Epidermal melanocyte (primary cell): ENCODE data around the gene NTRK3.
"Not testable (repeated sequence)": the region's sequence is repeated elsewhere in the genome, so short reads cannot be mapped to it uniquely, and the experiment has no call there.

ENCODE experiments used
- DNase-seq: peaks from one replicate; pipeline ENCODE4 v3.0.0; 2011; ENCODE audit warnings: low spot score; ENCODE audit not compliant: insufficient read length

The NTRK3 gene

DNA sequence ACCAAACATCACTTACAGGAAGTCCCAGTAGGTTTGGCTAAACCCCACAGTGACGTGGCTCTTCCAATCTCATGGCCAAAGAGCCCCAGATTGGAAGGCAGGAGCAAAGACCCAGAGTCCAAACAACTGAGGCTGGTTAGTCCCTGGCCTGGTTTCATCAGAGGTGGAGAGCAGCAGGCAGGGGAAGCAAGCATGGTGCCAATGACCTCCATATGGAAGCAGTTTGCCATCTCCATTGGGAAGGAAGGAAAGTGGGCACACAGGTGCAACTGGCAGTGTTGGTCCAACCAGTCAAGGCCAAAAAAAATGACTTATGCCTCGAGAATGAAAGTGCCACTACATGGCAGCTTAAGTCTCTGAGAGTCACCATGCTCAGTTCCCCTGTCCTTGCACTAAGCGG lies 175.9 kb downstream of the NTRK3 start:
- no peak for DNase-seq

GRCh38 chr15:88077296-88078020 lies 179.1 kb downstream of the NTRK3 start:
- no peak for DNase-seq

GRCh38 chr15:88076328-88076727 lies 180.2 kb downstream of the NTRK3 start:
- DNase-seq: no peak

- DNase-seq: no peak
Observed at GRCh38 chr15:88075102-88075501, 181.4 kb downstream of the NTRK3 start.

- DNase-seq: no peak
Observed at GRCh38 chr15:88074386-88074785, 182.2 kb downstream of the NTRK3 start.

DNA sequence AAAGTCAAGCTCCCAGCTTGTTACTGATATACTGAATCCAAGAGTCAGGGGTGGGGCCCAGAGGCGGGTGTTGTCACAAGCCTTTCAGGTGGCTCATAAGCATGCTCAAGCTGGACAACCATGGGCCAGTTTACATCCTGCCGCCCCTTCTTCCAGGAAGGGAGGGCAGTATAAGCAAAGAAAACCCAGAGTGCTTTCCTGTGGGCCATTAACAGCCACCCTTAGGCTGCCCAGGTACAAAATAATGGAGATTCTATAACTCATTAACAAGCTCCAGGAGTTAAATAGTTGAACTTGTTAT lies 183.2 kb downstream of the NTRK3 start:
- DNase-seq: no peak

DNA sequence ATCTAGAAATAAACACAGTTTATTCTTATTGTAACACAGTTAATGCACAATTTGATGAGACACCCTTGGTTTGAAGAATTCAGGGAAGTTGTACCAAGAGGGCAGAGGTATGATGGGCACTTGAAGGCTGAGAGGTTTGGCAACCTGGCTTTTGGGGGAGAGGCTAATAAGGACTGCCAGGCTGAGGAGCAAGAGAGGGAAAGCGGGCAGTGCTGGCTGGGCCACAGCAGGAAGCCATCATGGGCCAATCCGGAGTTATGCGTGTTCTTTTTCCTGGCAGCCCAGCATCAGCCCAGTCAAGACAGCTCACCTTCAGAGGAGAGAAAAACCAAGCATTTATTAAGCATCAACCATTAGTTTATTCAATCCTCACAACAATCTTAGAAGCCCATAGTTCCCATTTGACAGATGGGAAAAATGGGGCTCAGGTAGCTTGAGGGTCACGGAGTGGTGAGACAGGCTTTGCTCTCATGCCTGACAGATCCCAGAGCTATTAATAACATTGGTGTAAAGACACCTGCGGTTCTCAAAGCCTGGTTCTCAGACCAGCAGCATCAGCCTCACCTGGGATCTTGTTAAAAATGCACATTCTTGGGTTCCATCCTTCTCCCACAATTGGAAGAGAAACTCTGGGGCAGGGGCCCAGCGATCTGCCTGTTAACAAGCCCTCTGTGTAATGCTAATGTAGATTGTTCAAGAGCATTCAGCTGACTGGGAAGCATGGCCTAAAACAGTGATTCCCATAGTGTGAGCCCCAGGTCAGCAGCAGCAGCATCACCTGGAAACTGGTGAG lies 183.7 kb downstream of the NTRK3 start:
- DNase-seq: no peak

DNA sequence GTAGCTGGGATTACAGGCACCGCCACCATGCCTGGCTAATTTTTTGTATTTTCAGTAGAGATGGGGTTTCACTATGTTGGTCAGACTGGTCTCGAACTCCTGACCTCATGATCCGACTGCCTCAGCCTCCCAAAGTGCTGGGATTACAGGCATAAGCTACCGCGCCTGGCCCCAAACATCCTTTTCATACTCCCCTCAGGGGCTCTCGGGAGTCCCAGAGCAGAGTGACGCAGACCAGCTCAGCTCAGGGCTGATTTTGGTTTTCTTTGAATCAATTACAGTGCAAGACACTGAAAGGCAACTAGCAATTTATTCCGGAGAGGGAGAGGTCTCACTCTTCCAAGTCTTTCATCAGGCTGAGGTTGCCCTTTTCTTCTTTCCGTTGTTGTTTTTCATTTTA lies 184.4 kb downstream of the NTRK3 start:
- not testable (repeated sequence) for DNase-seq

DNA sequence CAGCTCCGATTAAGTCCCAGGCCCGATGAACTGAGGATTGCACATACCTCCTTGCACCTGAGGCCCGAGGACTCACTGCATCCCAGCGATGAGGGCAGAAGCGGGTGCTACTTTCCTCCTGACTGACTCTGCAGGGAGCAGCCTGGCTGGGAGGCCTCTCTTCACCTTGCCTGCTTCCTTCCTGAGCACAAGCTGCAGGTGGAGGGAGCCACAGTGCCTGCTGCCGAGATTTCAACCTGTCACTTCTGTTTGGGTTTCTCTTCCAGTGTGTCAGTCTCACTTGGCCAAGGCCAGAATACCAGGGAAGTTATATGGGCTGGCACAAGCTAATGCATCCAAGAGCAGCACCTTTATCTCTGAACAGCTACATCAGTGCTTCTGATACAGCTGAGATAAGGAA lies 185.4 kb downstream of the NTRK3 start:
- DNase-seq: no peak

- DNase-seq: no peak
Observed at GRCh38 chr15:88069561-88069960, 187.0 kb downstream of the NTRK3 start.

GRCh38 chr15:88067331-88067685 lies 189.2 kb downstream of the NTRK3 start:
- no peak for DNase-seq

DNA sequence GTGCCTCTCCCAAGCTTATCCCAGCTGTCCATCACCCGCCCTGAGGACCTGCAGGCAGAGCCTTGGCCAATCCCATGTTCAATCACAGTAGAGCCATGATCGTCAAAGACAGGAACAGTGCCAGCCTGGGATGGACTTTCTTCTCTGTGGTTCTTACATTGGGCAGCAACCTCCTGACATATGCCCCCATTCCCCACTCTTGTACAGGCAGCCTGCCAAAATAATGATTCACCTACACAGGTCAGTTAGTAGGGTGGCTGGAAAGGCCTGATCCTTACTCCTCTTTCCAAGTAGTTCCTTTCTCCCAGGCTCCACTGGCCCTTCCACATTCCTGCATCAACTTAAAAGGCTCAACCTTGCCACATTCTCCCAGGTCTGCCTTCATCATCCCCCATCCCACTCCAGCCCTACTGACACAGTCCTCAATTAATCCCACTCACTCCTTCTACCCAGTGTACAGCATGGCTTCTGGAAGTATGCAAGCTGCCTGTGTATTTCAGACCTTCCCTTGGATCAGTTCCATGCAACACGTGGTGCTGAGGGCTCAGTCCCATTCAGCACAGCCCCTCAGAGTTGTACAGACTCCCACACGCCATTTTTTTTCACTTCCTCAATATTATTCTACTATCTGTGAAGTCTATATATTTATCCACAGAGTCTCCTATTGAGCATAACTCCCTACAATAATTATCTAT lies 189.8 kb downstream of the NTRK3 start:
- DNase-seq: no peak

GRCh38 chr15:88061452-88061851 lies 195.1 kb downstream of the NTRK3 start:
- DNase-seq: no peak

DNA sequence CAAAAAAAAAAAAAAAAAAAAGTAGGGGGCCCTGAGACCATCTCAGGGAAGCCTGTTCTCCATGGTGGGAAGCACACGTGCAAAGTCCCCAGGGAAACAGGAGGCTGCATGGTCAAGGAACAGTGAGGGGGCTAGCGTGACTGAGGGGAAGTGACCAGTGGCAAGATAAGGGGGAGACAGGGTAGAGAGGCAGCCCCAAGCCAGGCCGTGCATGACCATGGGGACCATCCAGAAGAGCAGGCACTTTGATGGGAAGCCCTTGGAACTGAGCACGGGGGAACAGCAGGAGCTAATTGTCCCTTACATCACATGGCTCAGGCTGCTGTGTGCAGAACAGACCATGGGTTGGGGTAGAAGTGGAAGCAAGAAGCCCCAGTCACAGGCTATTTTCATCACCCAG lies 196.2 kb downstream of the NTRK3 start:
- DNase-seq: no peak

DNA sequence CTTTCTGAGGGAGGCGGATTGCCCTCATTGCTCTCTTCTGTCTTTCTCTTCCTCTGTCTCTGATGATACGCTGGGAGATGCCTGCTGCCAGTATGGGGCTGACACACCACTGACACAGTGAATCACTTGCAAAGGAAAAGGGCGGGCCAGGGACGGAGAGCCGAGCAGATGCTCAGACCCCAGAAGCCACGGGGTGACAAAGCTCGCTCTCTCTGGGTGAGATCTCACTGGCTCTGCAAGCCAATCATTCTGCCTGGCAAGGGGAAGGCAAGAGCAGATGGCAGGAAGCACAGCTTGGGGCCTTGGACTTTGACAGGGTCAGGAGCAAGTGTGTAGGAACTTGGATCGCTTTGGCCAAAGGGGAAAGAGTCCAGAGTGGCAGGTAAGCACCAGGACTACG lies 198.7 kb downstream of the NTRK3 start:
- no peak for DNase-seq

DNA sequence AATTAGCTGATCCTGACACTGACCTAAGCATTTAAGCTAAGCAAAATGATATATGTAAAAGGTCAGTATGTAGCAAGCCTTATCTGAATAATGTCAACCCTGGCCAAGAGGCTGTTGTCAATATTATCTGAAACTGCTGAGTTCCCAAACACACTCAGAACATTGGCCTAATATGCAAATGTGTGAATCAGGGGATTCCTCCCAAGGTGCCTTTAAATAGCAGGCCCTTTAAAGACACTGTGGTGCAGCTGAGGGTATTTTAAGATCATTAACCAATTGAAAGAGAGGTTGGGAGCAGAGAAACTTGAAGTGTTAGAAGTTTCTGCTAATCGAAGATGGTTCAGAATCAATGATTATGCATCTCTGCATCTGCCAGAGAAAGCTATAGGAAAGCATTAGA lies 207.0 kb downstream of the NTRK3 start:
- DNase-seq: no peak

- DNase-seq: no peak
Observed at GRCh38 chr15:88048755-88049154, 207.8 kb downstream of the NTRK3 start.

- DNase-seq: no peak
Observed at GRCh38 chr15:88048237-88048636, 208.3 kb downstream of the NTRK3 start.

- DNase-seq: no peak
Observed at GRCh38 chr15:88046576-88047129, 209.9 kb downstream of the NTRK3 start.

DNA sequence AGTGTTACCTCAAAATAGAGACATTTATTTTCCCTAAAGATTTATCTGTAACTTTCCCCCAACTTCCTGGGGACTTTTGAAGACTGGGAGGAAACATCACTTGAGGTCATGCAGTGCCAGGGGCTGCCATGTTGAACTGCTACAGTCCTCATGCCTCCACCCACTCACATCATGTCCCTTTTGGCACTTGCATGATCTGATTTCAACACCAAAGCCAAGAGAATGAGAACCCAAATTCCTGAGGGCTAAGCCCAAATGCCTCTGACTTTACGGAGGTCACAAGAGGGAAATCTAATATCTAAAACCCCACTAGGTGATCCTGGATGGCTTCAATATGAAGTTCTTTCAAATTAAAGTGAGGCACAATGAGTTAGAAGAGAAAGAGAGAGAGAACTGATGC lies 213.1 kb downstream of the NTRK3 start:
- no peak for DNase-seq

GRCh38 chr15:88042047-88042446 lies 214.5 kb downstream of the NTRK3 start:
- no peak for DNase-seq

- no peak for DNase-seq
Observed at GRCh38 chr15:88040516-88040915, 216.0 kb downstream of the NTRK3 start.
